Kasumi-1 (cell line): ENCODE data around the gene LYPLA2.
"Not testable (repeated sequence)": the region's sequence is repeated elsewhere in the genome, so short reads cannot be mapped to it uniquely, and the experiment has no call there.

Source experiments
- DNase-seq, 2 experiments: peaks; one replicate each; lab custom pipeline; 2025; lab: John Stamatoyannopoulos, UW

The LYPLA2 gene

GRCh38 chr1:23801338-23801748 is 10.4 kb downstream of the LYPLA2 start:
- no peak for DNase-seq

- DNase-seq = no peak
These were observed 10.9 kb downstream of the LYPLA2 start for GRCh38 chr1:23801876-23802275.

DNA sequence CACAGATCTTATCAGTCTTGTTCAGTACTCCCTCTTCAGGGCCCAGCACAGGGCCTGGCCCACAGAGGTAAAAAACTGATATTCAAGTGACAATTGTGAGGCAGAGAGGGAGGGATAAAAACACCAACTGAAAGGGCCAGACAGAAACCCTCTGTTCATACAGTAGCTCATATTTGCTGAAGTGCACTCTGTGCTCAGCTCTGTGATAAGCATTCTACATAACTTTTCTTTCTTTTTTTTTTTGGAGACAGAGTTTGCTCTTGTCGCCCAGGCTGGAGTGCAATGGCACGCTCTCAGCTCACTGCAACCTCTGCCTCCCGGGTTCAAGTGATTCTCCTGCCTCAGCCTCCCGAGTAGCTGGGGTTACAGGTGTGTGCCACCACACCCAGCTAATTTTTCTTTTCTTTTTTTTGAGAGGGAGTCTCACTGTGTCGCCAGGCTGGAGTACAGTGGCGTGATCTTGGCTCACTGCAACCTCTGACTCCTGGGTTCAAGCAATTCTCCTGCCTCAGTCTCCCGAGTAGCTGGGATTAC is 11.9 kb downstream of the LYPLA2 start:
- DNase-seq = not testable (repeated sequence)

GRCh38 chr1:23803674-23804073 is 12.7 kb downstream of the LYPLA2 start:
- DNase-seq = no peak

DNA sequence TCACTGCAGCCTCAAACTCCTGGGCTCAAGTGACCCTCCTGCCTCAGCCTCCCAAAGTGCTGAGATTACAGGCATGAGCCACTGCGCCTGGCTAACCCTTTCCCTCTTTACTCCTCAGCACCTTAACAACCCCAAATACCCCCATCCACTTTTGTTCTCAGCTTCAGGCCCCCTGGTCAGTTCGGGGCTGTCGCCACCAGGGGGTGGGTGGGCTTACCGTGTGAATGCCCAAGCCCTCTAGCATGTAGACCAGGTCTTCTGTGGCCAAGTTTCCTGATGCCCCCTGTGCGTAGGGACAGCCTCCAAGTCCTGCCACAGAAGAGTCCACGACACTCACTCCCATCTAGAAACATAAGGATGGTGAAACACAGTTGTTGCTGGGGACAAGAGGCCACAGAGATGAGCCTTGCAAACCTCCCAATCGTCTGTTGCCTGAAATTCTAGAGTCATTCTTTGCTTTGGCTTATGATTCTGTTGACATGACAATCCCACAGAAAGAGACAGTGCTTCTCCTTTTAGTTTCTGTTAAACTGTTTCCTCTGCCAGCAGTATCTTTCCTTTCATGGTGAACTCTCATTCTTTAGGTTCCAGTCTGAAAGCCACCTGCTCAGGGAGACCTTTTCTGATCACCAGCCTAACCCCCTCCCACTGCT is 13.4 kb downstream of the LYPLA2 start:
- no peak for DNase-seq

GRCh38 chr1:23805025-23805424 is 14.1 kb downstream of the LYPLA2 start:
- DNase-seq = no peak

- no peak for DNase-seq
These were observed 15.3 kb downstream of the LYPLA2 start for GRCh38 chr1:23806280-23806679.

DNA sequence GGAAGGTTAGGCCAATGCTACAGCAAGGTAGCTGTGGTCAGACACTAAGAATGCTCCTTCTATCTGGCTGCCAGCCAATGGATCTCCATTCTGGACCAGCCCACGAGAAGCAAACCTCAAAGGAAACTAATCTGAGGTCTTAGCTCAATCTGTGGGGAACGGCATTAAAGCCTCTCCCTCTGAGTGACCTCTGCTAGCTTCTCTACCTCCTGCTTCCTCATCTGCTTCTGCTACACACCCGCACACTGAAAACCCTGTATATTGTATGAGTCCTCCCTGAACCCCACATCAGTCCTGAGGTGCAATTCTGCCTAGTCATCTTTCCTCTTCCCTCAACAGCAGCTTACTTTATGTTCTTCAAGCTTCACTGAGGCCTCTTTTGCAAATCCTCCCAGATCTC is 16.5 kb downstream of the LYPLA2 start:
- DNase-seq = peak; percentile 8 to 20

GRCh38 chr1:23809751-23810171 is 18.8 kb downstream of the LYPLA2 start:
- DNase-seq = peak; percentile 91 to 96

DNA sequence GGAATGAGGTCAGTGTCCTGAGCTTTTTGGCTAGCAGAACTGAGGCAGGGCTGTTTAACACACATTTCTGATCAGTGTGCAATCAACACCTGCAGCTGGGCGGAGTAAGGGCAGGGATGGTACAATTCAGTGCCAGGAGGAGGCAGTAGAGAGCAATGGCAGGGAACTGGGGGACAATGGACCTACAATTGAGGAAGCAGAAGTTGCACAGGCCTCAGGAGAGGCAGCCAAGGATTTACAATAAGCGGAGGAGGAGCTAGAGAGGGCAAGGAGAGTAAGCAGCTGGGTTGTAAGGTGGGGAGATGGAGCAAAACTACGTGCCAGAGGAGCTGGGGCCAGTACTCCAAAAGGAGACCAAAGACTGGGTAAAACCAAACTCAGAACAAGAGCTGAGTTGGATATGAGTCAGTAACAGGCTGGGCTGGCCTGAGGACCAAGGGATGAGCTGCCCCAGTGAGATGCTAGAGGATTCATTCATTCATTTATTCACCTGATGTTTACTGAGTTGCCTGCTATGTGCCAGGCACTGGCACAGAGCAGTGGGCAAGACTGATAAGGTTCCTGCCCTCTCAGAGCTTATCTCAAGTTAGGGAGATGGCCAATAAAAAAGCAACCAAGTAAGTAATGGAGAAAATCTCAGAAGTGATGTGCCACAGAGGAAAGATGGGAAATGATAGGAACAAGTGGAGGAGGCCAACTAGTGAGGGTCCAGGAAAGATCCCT is 20.0 kb downstream of the LYPLA2 start:
- DNase-seq = peak; percentile 92 to 96

DNA sequence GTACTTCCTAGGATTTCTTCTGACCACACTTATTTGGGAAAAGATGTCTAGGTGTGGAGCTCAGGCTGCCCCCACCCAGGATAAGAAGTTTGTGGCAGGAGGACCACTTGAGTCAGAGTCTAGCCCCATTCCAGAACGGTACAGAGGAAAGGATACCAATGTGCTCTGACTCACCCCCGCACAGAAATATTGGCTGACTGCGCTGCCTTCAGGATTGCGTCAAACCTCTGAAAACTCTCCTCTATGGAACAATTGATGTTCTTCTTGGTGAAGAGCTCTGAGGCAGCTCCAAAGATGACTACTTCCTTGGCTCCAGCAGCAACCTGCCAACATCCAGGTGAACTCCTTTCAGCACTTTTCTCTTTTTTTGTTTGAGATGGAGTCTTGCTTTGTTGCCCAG is 23.1 kb downstream of the LYPLA2 start:
- no peak for DNase-seq

DNA sequence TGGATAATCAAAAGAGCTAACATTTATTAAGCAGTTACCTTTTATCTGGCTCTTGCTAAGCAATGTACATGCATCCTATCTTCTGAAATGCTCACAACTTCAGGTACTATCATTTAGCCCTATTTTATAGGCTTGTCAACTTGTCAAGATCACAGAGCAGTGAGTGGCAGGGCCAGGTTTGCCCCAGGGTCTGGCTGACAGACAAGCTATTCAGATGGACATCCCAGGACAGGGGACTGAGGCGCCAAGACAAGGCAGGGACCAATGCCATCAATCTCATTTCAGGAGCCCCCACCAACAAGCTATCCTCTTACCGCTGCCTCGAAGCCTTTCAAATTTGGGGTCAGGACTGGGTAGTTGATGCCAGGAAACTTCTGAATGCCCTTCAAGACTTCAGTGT is 25.4 kb downstream of the LYPLA2 start:
- DNase-seq = no peak

- peak; percentile 34 to 53 for DNase-seq
These were observed 26.0 kb downstream of the LYPLA2 start for GRCh38 chr1:23816906-23817305.

GRCh38 chr1:23817633-23818032 is 26.7 kb downstream of the LYPLA2 start:
- no peak for DNase-seq

- DNase-seq = no peak
These were observed 32.8 kb downstream of the LYPLA2 start for GRCh38 chr1:23823767-23824166.

GRCh38 chr1:23824711-23825075 is 33.7 kb downstream of the LYPLA2 start:
- no peak for DNase-seq

DNA sequence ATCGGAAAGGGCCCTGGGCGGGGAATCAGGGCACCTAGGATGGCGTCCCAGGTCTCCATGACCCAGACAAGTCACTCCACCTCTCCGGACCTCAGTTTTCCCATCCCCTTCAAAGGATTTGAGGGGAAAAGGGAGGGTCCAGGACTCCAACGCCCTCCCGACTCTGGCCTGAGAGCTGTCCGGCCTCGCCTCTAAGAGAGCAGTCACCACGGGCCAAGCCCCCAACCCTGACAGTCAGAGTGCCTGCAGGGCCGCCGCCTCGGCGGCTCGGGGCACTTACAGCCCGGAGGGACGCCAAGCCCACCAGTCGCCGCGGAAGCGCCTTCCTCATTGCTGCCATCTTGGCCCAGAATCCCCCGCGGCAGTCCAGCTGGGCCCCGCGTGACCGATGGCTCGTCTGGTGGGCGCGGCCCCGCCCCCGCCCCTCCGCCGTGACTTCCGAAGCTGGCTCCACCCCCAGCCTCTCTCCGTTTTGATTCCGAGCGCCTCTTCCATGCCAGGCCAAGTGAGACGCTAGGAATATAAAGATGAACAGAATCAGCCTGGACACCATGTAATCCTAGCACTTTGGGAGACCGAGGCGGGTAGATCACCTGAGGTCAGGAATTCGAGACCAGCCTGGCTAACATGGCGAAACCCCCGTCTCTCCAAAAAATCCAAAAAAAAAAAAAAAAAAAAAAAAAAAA is 34.3 kb downstream of the LYPLA2 start, which contains the start of gene HMGCL:
Gene HMGCL, minus strand, starts transcription at position 354 of the 686 bp plus-strand sequence. Its CDS starts 14 bp downstream, at position 340.
- peak; percentile 78 to 91 for DNase-seq

- DNase-seq = no peak
These were observed 35.0 kb downstream of the LYPLA2 start for GRCh38 chr1:23825762-23826522.

GRCh38 chr1:23826590-23826989 is 35.6 kb downstream of the LYPLA2 start:
- DNase-seq = not testable (repeated sequence)

GRCh38 chr1:23827717-23828116 is 36.8 kb downstream of the LYPLA2 start:
- no peak for DNase-seq

GRCh38 chr1:23834156-23834555 is 43.2 kb downstream of the LYPLA2 start:
- not testable (repeated sequence) for DNase-seq

GRCh38 chr1:23836037-23836436 is 45.1 kb downstream of the LYPLA2 start:
- peak in 1 of 2 experiments; percentile 1 for DNase-seq
